GM12873 (cell line): ENCODE results near the gene AQP12B.

Source experiments
- TF ChIP-seq, protein P1 (sequence below): IDR thresholded peaks from 2 replicates; pipeline ENCODE4 v1.5.1; 2012; ENCODE audit warnings: low read depth, mild to moderate bottlenecking, moderate library complexity, low read length, control low read depth; ENCODE audit not compliant: insufficient read depth; ENCODE audit errors: missing control alignments

AQP12B gene

DNA sequence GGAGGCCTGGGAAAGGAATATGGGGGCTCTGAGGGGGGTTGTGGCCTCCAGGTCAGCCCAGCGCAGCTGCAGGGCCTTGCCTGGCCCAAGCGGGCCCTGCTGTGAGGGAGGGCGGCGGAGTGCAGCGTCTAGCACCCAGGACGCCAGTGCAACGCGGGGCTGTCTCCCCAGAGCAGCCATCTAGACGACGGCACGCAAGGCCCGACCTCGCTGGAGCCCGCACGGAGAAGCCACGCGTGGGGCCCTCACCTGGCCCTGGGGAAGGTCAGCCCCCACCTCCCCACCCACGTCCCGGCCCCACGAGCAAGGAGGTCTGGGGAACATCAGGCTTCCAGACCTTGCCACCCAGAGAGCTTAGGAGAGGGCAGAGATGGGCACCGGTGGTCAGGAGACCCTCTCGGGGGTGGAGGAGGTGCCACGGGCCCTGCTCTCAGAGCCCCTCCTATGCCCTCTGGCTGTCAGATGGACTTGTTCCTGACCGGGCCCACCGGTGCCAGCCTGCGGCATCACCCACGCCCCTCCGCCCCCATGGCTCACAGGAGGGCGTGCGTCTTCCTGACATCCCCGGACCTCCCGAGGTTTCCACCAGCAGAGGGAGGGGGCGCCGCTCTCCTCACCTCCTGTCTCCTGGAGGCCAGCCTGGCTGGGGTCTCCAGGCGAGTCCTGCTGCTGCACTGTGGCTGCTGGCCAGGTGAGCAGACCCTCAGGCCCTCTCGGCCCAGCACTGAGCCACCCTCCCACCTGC is 40.5 kb downstream of the AQP12B start:
- TF ChIP-seq, protein P1, sequence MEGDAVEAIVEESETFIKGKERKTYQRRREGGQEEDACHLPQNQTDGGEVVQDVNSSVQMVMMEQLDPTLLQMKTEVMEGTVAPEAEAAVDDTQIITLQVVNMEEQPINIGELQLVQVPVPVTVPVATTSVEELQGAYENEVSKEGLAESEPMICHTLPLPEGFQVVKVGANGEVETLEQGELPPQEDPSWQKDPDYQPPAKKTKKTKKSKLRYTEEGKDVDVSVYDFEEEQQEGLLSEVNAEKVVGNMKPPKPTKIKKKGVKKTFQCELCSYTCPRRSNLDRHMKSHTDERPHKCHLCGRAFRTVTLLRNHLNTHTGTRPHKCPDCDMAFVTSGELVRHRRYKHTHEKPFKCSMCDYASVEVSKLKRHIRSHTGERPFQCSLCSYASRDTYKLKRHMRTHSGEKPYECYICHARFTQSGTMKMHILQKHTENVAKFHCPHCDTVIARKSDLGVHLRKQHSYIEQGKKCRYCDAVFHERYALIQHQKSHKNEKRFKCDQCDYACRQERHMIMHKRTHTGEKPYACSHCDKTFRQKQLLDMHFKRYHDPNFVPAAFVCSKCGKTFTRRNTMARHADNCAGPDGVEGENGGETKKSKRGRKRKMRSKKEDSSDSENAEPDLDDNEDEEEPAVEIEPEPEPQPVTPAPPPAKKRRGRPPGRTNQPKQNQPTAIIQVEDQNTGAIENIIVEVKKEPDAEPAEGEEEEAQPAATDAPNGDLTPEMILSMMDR = no peak

DNA sequence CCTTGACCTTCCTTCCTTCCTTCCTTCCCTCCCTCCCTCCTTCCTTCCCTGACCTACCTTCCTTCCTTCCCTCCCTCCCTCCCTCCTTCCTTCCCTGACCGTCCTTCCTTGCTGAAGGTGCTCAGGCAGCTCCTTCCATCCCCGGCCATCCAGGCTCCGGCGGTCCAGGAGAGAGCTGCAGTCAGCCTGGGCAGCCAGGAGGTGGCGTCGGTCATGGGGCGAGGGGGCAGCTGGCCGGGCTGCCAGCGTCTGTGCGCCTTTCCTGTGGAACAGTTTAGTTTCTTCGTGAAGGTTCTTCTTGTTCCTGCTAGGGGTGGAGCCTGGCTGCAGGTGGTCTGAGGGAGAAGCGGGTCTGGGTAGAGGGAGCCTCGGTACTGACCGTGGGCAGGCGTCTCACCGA is 41.7 kb downstream of the AQP12B start:
- TF ChIP-seq, protein P1 = no peak

DNA sequence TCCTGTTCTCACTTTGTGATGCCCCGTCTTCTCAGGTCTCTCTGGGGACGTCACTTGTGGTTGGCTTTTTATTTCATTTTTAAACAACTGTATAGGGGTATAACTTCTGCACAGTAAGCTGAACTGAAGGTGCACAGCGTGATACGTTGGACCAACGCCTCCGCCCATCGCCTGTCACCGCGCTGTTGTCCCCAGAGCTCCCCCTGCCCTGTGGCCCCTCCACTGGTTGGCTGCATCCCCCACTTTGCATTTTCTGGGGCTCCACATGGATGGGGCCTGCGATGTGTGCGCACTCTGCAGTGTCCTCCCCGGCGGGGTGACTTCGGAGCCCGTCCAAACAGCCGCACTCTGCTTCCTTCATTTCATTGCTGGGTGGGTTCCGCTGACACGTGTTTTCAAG is 43.1 kb downstream of the AQP12B start:
- TF ChIP-seq, protein P1 = no peak

DNA sequence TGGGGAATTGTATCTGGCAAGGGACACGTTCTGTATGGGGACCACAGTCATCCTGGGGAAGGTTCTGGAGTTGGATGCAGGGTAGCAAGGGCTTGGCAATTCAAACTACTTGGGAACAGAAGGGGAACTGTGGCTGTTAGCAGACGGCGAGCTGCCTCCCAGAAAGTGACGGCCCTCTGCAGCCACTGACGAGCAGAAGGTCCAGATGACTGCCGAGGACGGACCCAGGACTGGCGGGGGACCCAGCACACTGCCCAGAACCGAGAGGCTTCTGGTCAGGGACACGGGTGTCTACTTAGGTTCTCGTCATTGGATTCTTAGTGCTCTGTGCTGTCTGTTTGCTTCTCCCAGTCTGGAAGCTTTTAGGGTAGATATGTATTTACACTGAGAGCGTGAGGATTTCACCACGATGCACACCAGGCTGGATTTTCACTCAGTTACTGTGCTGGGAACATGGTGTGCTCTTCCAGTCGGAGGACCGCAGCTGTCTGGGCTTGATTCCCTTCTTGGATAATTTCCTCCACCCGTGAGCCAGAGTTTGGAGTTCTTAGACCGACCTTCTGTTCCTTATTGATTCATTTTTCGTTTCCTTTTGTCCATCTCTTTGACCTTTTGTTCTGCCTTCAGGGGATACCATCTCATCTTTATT is 44.0 kb downstream of the AQP12B start:
- TF ChIP-seq, protein P1 = no peak

DNA sequence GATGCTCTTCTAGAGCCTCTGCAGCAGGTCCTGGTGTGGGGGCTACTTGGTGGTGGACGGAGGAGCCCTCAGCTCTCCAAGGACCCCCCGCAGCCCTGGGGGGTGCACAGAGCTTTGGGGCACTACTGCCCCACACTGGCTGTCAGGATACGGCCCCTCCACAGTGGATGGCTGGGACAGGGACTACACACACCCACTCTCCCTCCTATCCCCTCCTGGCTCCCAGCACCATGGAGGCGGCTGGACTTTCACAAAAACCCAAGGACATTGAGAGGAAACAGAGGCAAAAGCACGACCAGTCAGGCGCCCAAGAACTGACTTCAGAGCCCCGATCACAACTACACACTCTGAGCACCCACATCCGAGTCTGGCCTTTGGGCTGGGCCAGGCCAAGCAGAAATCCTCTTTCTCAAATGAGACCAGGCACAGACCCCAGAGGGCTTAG is 44.8 kb downstream of the AQP12B start:
- TF ChIP-seq, protein P1 = no peak

DNA sequence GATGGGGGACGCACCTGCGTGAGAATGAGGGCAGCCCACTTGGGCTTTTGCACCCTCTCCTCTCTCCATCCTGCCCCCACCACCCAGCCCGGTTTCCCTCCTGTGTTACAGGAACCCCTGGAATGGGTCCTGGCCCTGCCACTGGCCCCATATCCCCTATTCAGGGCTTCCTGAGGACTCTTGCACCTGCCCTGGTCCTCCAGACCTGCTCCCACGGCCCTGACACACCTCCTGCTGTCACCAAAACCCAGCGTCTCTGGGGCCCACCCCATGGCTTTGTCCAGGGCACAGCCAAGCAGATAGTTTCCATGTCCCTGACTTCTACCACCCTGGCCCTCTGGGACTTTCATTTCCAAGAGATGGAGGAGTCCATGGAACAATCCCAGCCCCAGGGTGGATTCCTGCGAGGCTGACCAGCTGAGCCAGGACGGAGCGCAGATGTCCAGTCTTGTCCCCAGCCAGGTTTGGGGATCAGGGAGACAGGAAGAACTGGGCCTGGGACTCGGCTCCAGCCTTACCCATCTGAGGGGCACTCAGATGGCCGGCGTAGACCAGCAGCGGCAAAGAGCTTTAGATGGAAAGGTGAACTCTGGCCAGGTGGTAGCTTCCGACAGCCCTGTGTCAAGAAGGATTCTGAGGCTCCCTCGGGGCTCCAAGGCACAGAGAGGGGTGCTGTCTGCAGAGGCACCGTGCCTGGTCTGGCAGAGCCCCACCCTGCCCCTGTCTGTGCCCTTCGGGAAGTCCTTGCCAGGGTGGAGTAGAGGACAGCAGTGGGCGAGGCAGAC is 45.4 kb downstream of the AQP12B start:
- TF ChIP-seq, protein P1 = no peak

DNA sequence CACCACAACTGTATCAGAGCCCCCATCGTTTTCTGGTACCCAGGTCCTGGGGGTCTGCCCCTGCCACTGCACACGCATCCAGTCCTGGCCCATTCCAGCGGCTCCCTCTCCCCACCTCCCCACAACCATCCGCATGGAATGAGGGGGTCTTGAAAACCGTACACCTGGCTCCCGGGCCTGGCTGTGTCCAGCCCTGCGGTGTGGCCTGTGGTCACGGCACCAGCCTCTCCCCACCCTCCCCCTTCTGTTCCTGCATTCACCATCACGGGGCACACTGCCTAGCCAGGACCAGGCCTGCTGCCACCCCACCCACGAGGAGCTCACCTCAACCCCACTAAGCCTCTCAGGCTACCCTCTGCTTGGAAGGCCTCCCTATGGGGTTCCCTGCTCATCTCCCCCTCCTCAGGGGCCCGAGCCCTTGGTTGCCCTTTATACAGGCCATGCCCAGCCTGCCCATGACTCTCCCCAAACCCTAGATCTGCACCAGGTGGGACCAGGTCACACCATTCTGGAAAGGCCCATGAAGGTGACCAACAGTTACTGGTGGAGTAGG is 46.0 kb downstream of the AQP12B start:
- TF ChIP-seq, protein P1 = no peak
